Measurements from ENCODE around the gene PRR9.
"Not testable (repeated sequence)": the region's sequence is repeated elsewhere in the genome, so short reads cannot be mapped to it uniquely, and the experiment has no call there.

PRR9 gene

GRCh38 chr1:153203130-153203529 is 14.3 kb upstream of the PRR9 start, which contains the start of gene LELP1:
LELP1 (plus strand) TSS chr1:153203430; CDS start chr1:153204708, 1,278 bp downstream.
- Histone ChIP-seq H3K4me3 (ENCODE audit: low read length) (no peak within 1 kb of the TSS), H3K9me3 (ENCODE audit: insufficient read depth, low read depth, low read length) (no peaks in the 10 kb centered on the region), H3K9ac (ENCODE audit: low read depth, low read length) (no peak within 1 kb of the TSS), H3K36me3 (ENCODE audit: insufficient read depth, low read length) (no peaks in the 10 kb centered on the region), H3K4me1 (ENCODE audit: insufficient read depth, low read length) (no peaks in the 10 kb centered on the region), H3K27ac (ENCODE audit: low read depth, low read length) (no peak within 1 kb of the TSS), H3K27me3 (ENCODE audit: insufficient read depth, low read length) (no peaks in the 10 kb centered on the region; the same call in 1 of the 2 replicates)
- WGBS = 79% methylated on average over 1 of the region's 1 CpG

GRCh38 chr1:153206631-153207030 is 10.8 kb upstream of the PRR9 start:
- Histone ChIP-seq H3K9ac (ENCODE audit: low read depth, low read length) (no peak overlapping the region), H3K36me3 (ENCODE audit: insufficient read depth, low read length) (no peaks in the 10 kb centered on the region), H3K4me3 (ENCODE audit: low read length) (no peak overlapping the region), H3K9me3 (ENCODE audit: insufficient read depth, low read depth, low read length) (no peaks in the 10 kb centered on the region), H3K4me1 (ENCODE audit: insufficient read depth, low read length) (no peaks in the 10 kb centered on the region), H3K27me3 (ENCODE audit: insufficient read depth, low read length) (no peaks in the 10 kb centered on the region; the same call in 1 of the 2 replicates), H3K27ac (ENCODE audit: low read depth, low read length) (no peak overlapping the region)
- 86% methylated on average over 9 of the region's 9 CpGs for WGBS

- 77% methylated on average over 7 of the region's 7 CpGs for WGBS
- H3K4me3 ChIP-seq (ENCODE audit: low read length) = no peak overlapping the region
- H3K36me3 ChIP-seq (ENCODE audit: insufficient read depth, low read length) = no peaks in the 10 kb centered on the region
- no peak overlapping the region for H3K9ac ChIP-seq (ENCODE audit: low read depth, low read length)
- no peaks in the 10 kb centered on the region for H3K9me3 ChIP-seq (ENCODE audit: insufficient read depth, low read depth, low read length)
- H3K27ac ChIP-seq (ENCODE audit: low read depth, low read length) = no peak overlapping the region
- H3K4me1 ChIP-seq (ENCODE audit: insufficient read depth, low read length) = no peaks in the 10 kb centered on the region
- H3K27me3 ChIP-seq (ENCODE audit: insufficient read depth, low read length) = no peaks in the 10 kb centered on the region; the same call in 1 of the 2 replicates
These were observed 7.2 kb upstream of the PRR9 start for GRCh38 chr1:153210206-153210605.

- WGBS = 54% methylated on average over 5 of the region's 5 CpGs
- Histone ChIP-seq H3K4me3 (ENCODE audit: low read length) (no peak overlapping the region), H3K27me3 (ENCODE audit: insufficient read depth, low read length) (no peaks in the 10 kb centered on the region), H3K9me3 (ENCODE audit: insufficient read depth, low read depth, low read length) (no peaks in the 10 kb centered on the region), H3K4me1 (ENCODE audit: insufficient read depth, low read length) (no peaks in the 10 kb centered on the region), H3K36me3 (ENCODE audit: insufficient read depth, low read length) (no peaks in the 10 kb centered on the region), H3K9ac (ENCODE audit: low read depth, low read length) (no peak overlapping the region), H3K27ac (ENCODE audit: low read depth, low read length) (no peak overlapping the region)
These were observed 5.2 kb upstream of the PRR9 start for GRCh38 chr1:153212201-153212600.

- Histone ChIP-seq H3K9ac (ENCODE audit: low read depth, low read length) (no peak overlapping the region), H3K4me1 (ENCODE audit: insufficient read depth, low read length) (no peaks in the 10 kb centered on the region), H3K9me3 (ENCODE audit: insufficient read depth, low read depth, low read length) (no peaks in the 10 kb centered on the region), H3K27me3 (ENCODE audit: insufficient read depth, low read length) (no peaks in the 10 kb centered on the region), H3K27ac (ENCODE audit: low read depth, low read length) (no peak overlapping the region), H3K4me3 (ENCODE audit: low read length) (no peak overlapping the region), H3K36me3 (ENCODE audit: insufficient read depth, low read length) (no peaks in the 10 kb centered on the region)
- 99% methylated on average over 4 of the region's 4 CpGs for WGBS
These were observed 3.9 kb upstream of the PRR9 start for GRCh38 chr1:153213519-153213918.

GRCh38 chr1:153217744-153218416 is 496 bp downstream of the PRR9 start:
- Histone ChIP-seq H3K4me3 (ENCODE audit: low read length) (no peak overlapping the region), H3K4me1 (ENCODE audit: insufficient read depth, low read length) (no peaks in the 10 kb centered on the region), H3K27me3 (ENCODE audit: insufficient read depth, low read length) (no peaks in the 10 kb centered on the region)

GRCh38 chr1:153220606-153221303 is 3.4 kb downstream of the PRR9 start:
- H3K36me3 ChIP-seq (ENCODE audit: insufficient read depth, low read length) = no peaks in the 10 kb centered on the region
- WGBS = 77% methylated on average over 6 of the region's 6 CpGs
- no peak overlapping the region for H3K9ac ChIP-seq (ENCODE audit: low read depth, low read length)
- H3K9me3 ChIP-seq (ENCODE audit: insufficient read depth, low read depth, low read length) = no peaks in the 10 kb centered on the region
- H3K4me3 ChIP-seq (ENCODE audit: low read length) = no peak overlapping the region
- no peaks in the 10 kb centered on the region for H3K4me1 ChIP-seq (ENCODE audit: insufficient read depth, low read length)
- no peaks in the 10 kb centered on the region for H3K27me3 ChIP-seq (ENCODE audit: insufficient read depth, low read length)
- no peak overlapping the region for H3K27ac ChIP-seq (ENCODE audit: low read depth, low read length)

More at GRCh38 chr1:153217744-153218416, 496 bp downstream of the PRR9 start:
- no peaks in the 10 kb centered on the region for H3K36me3 ChIP-seq (ENCODE audit: insufficient read depth, low read length)
- 75% methylated on average over 2 of the region's 2 CpGs for whole genome bisulfite sequencing
- H3K27ac ChIP-seq (ENCODE audit: low read depth, low read length) = no peak overlapping the region
- H3K9ac ChIP-seq (ENCODE audit: low read depth, low read length) = no peak overlapping the region
- H3K9me3 ChIP-seq (ENCODE audit: insufficient read depth, low read depth, low read length) = no peaks in the 10 kb centered on the region

GRCh38 chr1:153223040-153223891 is 5.9 kb downstream of the PRR9 start:
- 61% methylated on average over 14 of the region's 16 CpGs for WGBS
- not testable (repeated sequence) for H3K36me3 ChIP-seq (ENCODE audit: insufficient read depth, low read length); H3K4me1 ChIP-seq (ENCODE audit: insufficient read depth, low read length); H3K27me3 ChIP-seq (ENCODE audit: insufficient read depth, low read length); H3K9ac ChIP-seq (ENCODE audit: low read depth, low read length); H3K27ac ChIP-seq (ENCODE audit: low read depth, low read length); H3K4me3 ChIP-seq (ENCODE audit: low read length); H3K9me3 ChIP-seq (ENCODE audit: insufficient read depth, low read depth, low read length)

GRCh38 chr1:153227810-153228209 is 10.4 kb downstream of the PRR9 start:
- Histone ChIP-seq H3K9me3 (ENCODE audit: insufficient read depth, low read depth, low read length) (no peaks in the 10 kb centered on the region), H3K9ac (ENCODE audit: low read depth, low read length) (no peak overlapping the region), H3K4me3 (ENCODE audit: low read length) (no peak overlapping the region), H3K27ac (ENCODE audit: low read depth, low read length) (no peak overlapping the region), H3K36me3 (ENCODE audit: insufficient read depth, low read length) (no peaks in the 10 kb centered on the region), H3K27me3 (ENCODE audit: insufficient read depth, low read length) (no peaks in the 10 kb centered on the region), H3K4me1 (ENCODE audit: insufficient read depth, low read length) (no peaks in the 10 kb centered on the region)
- WGBS = 73% methylated on average over 2 of the region's 2 CpGs

- Histone ChIP-seq H3K4me1 (ENCODE audit: insufficient read depth, low read length) (no peaks in the 10 kb centered on the region), H3K27ac (ENCODE audit: low read depth, low read length) (no peak overlapping the region), H3K9me3 (ENCODE audit: insufficient read depth, low read depth, low read length) (no peaks in the 10 kb centered on the region), H3K27me3 (ENCODE audit: insufficient read depth, low read length) (no peaks in the 10 kb centered on the region), H3K9ac (ENCODE audit: low read depth, low read length) (no peak overlapping the region), H3K4me3 (ENCODE audit: low read length) (no peak overlapping the region), H3K36me3 (ENCODE audit: insufficient read depth, low read length) (no peaks in the 10 kb centered on the region)
- 87% methylated on average over 1 of the region's 1 CpG for WGBS
These were observed 11.1 kb downstream of the PRR9 start for GRCh38 chr1:153228491-153228890.

All from HUES64 (cell line).